ENCODE data around the gene MYL7. TPM values are rescaled to one million over a fixed set of nuclear protein-coding genes. Genes with fewer than 3 reads are reported as not detected.
A peak's percentile ranks its signal among the peaks of the same experiment; 100 is the strongest.

MYL7 gene
- total RNA-seq, 4 donors from 2014 or later: not detected

- intact Hi-C loops (cut with DNase I): no loop called here
- DNase-seq: no peak
- 76 to 79% methylated on average over 13 to 18 of the region's 25 CpGs for WGBS, 2 donors
- Histone ChIP-seq H3K36me3 (peaks cover 4 to 96% (median 11%) of the 10 kb centered on the region in 3 donors), H3K27ac (no peak overlapping the region), H3K4me1 (peaks cover 0 to 40% (median 3%) of the 10 kb centered on the region in 3 donors), H3K27me3 (no peaks in the 10 kb centered on the region), H3K4me3 (no peak overlapping the region), H3K9me3 (no peaks in the 10 kb centered on the region)
- TF ChIP-seq CTCF (IDR thresholded peaks at IDR 0.05) (no peak), POLR2A (IDR thresholded peaks at IDR 0.05) (no peak)
Observed at GRCh38 chr7:44116789-44117666, 24.1 kb downstream of the MYL7 start.

GRCh38 chr7:44116087-44116788 lies 24.9 kb downstream of the MYL7 start:
- Histone ChIP-seq H3K4me1 (peaks cover 0 to 32% (median 0%) of the 10 kb centered on the region in 3 donors), H3K4me3 (no peak overlapping the region), H3K27me3 (no peaks in the 10 kb centered on the region), H3K9me3 (no peaks in the 10 kb centered on the region), H3K36me3 (peaks cover 4 to 93% (median 11%) of the 10 kb centered on the region in 3 donors), H3K27ac (no peak overlapping the region)
- intact Hi-C loops (cut with DNase I): no loop called here
- DNase-seq: no peak
- WGBS, 2 donors: 80 to 100% methylated on average over 2 to 4 of the region's 17 CpGs
- TF ChIP-seq CTCF (IDR thresholded peaks at IDR 0.05) (no peak), POLR2A (IDR thresholded peaks at IDR 0.05) (no peak)

- WGBS, 2 donors: 56 to 92% methylated on average over 4 to 6 of the region's 12 CpGs
- no peak overlapping the region for H3K4me3 ChIP-seq
- no peaks in the 10 kb centered on the region for H3K9me3 ChIP-seq
- no peaks in the 10 kb centered on the region for H3K27me3 ChIP-seq
- DNase-seq: no peak
- TF ChIP-seq CTCF (IDR thresholded peaks at IDR 0.05) (no peak), POLR2A (IDR thresholded peaks at IDR 0.05) (no peak)
- H3K27ac ChIP-seq: peak overlapping the region in 1 of 4 donors; percentile 25
- peaks cover 0 to 32% (median 0%) of the 10 kb centered on the region in 3 donors for H3K4me1 ChIP-seq
- H3K36me3 ChIP-seq: peaks cover 0 to 93% (median 5%) of the 10 kb centered on the region in 3 donors
- intact Hi-C loops (cut with DNase I): no loop called here
Observed at GRCh38 chr7:44114586-44115310, 26.4 kb downstream of the MYL7 start.

- Histone ChIP-seq H3K9me3 (no peaks in the 10 kb centered on the region), H3K4me3 (no peak overlapping the region), H3K27ac (no peak overlapping the region), H3K4me1 (peaks cover 0 to 29% (median 0%) of the 10 kb centered on the region in 3 donors), H3K36me3 (peaks cover 0 to 93% (median 5%) of the 10 kb centered on the region in 3 donors), H3K27me3 (no peaks in the 10 kb centered on the region)
- no peak for TF ChIP-seq CTCF (IDR thresholded peaks at IDR 0.05)
- TF ChIP-seq POLR2A (IDR thresholded peaks at IDR 0.05): no peak
- intact Hi-C loops (cut with DNase I): no loop called here
- WGBS, 2 donors: 94 to 98% methylated on average over 6 to 10 of the region's 24 CpGs
- no peak for DNase-seq
Observed at GRCh38 chr7:44113764-44114354, 27.3 kb downstream of the MYL7 start.

All from esophagus squamous epithelium (tissue), 5 donors.